ENCODE measurements around the gene DUS4L. TPM values are rescaled to one million over a fixed set of nuclear protein-coding genes. Genes with fewer than 3 reads are reported as not detected.

DUS4L gene
- total and polyA plus RNA-seq, 2 donors (not counting 3 experiments of a cell fraction or from before 2014, with no cell fraction given): 2.5 to 9.6 TPM

DNA sequence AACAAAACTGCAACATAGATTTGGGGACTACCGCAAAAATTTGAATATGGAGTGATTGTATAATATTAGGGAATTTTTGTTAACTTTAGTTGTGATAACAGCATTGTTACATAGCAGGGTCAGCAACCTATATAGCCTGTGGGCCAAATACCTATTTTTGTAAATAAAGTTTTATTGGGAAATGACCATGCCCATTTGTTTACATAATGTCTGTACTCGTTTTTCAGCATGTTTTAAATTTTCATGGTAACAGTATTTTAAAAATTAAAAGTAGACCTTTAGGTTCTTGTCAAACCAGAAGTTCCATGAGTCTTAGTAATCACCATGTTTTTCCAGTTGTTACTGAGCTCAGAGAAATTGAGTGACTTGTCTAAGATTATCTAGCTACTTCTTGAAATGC lies 20.9 kb downstream of the DUS4L start:
- H3K27me3 ChIP-seq (ENCODE audit: control insufficient read depth in 2 of 2, insufficient read depth in 2 of 2, low read length in 2 of 2): no peaks in the 10 kb centered on the region
- DNase-seq (ENCODE audit: low read depth, low spot score) (no peak), FAIRE-seq (no peak)
- ChIA-PET CTCF (interaction anchor here (2.7 kb wide), 1 partner anchor 10 kb away, joined by 9 read pairs; no protein-coding TSS in a partner anchor), POLR2A (no interaction called here)
- TF ChIP-seq EZH2 (IDR thresholded peaks at IDR 0.05; ENCODE audit: borderline replicate concordance, low read depth, low read length, severe bottlenecking) (no peak), GATA2 (IDR thresholded peaks at IDR 0.05; ENCODE audit: insufficient read depth, insufficient read length, low read depth, low read length) (no peak), POLR2A (IDR thresholded peaks at IDR 0.05; ENCODE audit: low read depth, low read length) (no peak), MAX (IDR thresholded peaks at IDR 0.05; ENCODE audit: insufficient read depth, insufficient read length) (no peak), MYC (IDR thresholded peaks at IDR 0.05; ENCODE audit: low read depth, low read length) (no peak), JUN (IDR thresholded peaks at IDR 0.05; ENCODE audit: borderline replicate concordance, insufficient read depth, insufficient read length, low read depth) (no peak), POLR2AphosphoS5 (IDR thresholded peaks at IDR 0.05; ENCODE audit: insufficient read depth, low read depth, low read length) (no peak), FOS (IDR thresholded peaks at IDR 0.05; ENCODE audit: borderline replicate concordance, insufficient read depth, low read length) (no peak)
- TF ChIP-seq, protein P1, sequence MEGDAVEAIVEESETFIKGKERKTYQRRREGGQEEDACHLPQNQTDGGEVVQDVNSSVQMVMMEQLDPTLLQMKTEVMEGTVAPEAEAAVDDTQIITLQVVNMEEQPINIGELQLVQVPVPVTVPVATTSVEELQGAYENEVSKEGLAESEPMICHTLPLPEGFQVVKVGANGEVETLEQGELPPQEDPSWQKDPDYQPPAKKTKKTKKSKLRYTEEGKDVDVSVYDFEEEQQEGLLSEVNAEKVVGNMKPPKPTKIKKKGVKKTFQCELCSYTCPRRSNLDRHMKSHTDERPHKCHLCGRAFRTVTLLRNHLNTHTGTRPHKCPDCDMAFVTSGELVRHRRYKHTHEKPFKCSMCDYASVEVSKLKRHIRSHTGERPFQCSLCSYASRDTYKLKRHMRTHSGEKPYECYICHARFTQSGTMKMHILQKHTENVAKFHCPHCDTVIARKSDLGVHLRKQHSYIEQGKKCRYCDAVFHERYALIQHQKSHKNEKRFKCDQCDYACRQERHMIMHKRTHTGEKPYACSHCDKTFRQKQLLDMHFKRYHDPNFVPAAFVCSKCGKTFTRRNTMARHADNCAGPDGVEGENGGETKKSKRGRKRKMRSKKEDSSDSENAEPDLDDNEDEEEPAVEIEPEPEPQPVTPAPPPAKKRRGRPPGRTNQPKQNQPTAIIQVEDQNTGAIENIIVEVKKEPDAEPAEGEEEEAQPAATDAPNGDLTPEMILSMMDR (IDR thresholded peaks at IDR 0.05; ENCODE audit: extremely low read depth in 1 of 2, insufficient read depth in 1 of 2, low read depth in 1 of 2, low read length in 2 of 2): no peak
- peaks cover 24% of the 10 kb centered on the region for H3K4me1 ChIP-seq (ENCODE audit: control insufficient read depth, extremely low read depth, insufficient read depth, low read length)
- no peak overlapping the region for H3K9ac ChIP-seq (replicated peaks; ENCODE audit: extremely low read depth, insufficient read depth, low read length)
- dilution Hi-C loops (cut with MboI; ENCODE audit: extremely low pct_ligation_motif_present, low sequenced_read_pairs): no loop called here
- no peak overlapping the region for H3K4me3 ChIP-seq (replicated peaks in 1 of 3; ENCODE audit: insufficient read depth in 1 of 3, low read depth in 1 of 3, low read length in 3 of 3)
- H3K36me3 ChIP-seq (ENCODE audit: control insufficient read depth in 2 of 2, extremely low read depth in 1 of 2, insufficient read depth in 2 of 2, low read length in 2 of 2): peaks cover 5 to 23% of the 10 kb centered on the region in 2 experiments
- no peak overlapping the region for H3K27ac ChIP-seq (ENCODE audit: insufficient read depth, low read depth, low read length)
- no TSS peak for BruUV-seq (replicated peaks)
- H3K4me2 ChIP-seq (ENCODE audit: insufficient read depth, low read length): no peak overlapping the region
- H4K20me1 ChIP-seq (replicated peaks; ENCODE audit: control insufficient read depth, extremely low read depth, insufficient read depth, low read length): no peaks in the 10 kb centered on the region
- peaks cover 83% of the 10 kb centered on the region for H3K79me2 ChIP-seq (ENCODE audit: control insufficient read depth, insufficient read depth, low read length)
- H3K9me3 ChIP-seq (replicated peaks; ENCODE audit: control insufficient read depth, insufficient read depth, low read length): no peaks in the 10 kb centered on the region
- intact Hi-C loops (cut with micrococcal nuclease): no loop called here
- H2AFZ ChIP-seq (ENCODE audit: low read depth, low read length): no peak overlapping the region
- H3K9me1 ChIP-seq (replicated peaks; ENCODE audit: control insufficient read depth, extremely low read depth, insufficient read depth, low read length): peaks cover 3% of the 10 kb centered on the region

Data from endothelial cell of umbilical vein (primary cell).